ENCODE data around the gene HCRT.

HCRT gene

DNA sequence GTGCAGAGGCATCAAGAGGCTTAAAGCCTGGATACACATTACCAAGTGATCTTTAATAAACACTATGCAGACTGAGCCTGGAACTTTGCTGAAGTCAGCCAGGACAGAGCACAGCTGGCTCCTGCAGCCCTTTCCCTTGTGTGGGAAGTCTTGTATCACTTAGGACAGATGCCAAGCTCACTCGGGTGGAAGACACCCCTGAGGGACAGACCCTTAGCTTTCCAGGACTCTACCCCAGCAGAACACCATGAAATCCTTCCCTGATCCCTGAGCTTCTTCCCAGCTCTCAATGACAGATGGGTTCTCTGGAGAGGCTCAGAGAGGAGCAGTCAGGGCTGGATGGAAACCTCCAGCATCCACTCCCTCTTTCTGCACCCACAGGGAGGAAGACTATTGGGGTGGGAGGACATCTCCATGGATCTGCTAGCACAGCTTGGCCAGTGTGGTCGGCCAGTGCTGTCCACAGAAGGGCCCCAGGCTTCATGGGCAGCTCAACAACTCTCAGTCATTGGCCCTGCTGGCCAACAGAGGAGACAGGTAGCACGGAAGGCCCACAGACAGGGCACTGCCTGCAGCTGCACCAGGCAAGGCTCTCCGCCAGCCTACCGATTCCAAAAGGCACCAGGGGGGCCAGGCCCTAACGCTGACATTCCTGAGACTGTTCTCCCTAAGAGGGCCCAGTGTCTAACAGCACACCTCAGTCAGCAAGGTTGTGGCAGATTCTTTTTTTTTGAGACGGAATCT lies 46.3 kb downstream of the HCRT start:
- DNase-seq (ENCODE audit: low read depth in 2 of 2) = no peak

DNA sequence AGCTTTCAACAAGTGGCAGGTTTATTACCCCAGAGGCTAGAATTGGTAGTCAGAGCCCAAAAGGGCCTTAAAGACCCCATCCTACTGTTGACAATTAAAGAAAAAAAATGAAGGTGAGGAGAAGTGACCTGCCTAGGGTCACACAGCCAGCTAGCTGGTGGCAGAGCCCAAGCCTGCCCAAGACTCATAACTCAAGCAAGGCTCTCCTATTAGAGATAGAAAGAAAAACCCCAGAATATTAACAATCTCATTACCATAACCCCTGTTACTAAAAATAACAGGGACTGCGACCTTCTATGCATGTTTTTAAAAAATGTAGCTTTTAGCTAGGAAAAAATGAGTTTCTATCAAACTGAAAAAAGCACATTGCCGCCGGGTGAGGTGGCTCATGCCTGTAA lies 48.6 kb downstream of the HCRT start:
- DNase-seq (ENCODE audit: low read depth in 2 of 2) = no peak

DNA sequence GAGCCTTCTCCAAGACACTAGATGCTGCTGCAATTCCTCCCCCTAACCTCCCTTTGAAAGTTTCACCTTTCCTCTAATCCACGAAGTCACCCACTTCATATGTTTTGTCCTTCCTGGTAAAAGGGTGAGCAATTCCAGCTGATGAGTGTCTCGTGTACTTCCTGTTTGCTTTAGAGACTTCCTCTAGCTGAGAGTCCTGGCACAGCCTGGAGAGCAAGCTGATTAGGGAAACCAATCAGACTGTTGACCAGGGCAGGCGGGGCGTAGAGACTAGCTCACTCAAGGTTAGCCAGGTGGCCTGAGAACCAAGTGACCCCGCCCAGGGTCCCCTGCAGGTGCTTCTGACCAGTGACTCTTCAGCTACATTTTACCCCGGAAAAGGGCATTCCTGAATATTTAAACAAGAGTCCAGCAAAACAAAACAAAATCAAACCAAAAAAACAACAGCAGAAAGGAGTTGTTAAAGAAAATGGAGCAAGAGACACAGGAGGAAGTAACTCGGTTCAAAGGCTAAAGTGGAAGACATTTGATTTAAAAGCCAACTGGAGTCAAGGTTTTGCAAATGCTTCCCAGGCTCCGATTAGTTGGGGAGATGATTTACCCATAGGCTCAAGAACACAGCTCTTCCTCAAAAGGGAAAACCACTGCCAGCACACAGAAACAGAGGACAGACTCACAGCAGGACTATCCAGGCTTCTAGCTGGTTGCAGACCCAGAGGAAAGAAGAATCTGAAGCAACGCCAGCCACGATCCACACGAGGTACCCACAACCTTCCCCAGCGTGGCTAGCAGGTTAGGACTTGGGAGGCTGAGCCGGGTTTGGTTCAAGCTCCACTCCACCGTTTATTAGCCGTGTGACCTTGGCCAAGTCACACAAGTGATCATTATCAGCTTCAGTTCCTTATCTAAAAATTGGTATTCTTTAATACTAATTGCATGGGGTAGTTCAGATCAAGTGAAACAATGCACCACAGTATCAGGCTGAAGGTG lies 49.3 kb downstream of the HCRT start:
- DNase-seq (ENCODE audit: low read depth in 2 of 2) = no peak

- no peak for DNase-seq (ENCODE audit: low read depth in 2 of 2)
Measured at GRCh38 chr17:42135151-42135550, 50.1 kb downstream of the HCRT start.
